K562 (cell line): Measurements from ENCODE around the gene HMGCL. TPM values are rescaled to one million over a fixed set of nuclear protein-coding genes. Genes with fewer than 3 reads are reported as not detected.

ENCODE experiments used
- ASH1L ChIP-seq: fragments of 450-650 bp; IDR thresholded peaks from 2 replicates; pipeline ENCODE4 v1.6.1; 2018; ENCODE audit warnings: borderline replicate concordance, mild to moderate bottlenecking, low read depth; ENCODE audit not compliant: partially characterized antibody
- CEBPB ChIP-seq: fragments of 450-650 bp; IDR thresholded peaks from 2 replicates; pipeline ENCODE4 v1.6.1; 2016; ENCODE audit warnings: missing genetic modification characterization, missing compliant biosample characterization
- DIDO1 ChIP-seq: fragments of 450-650 bp; IDR thresholded peaks from 2 replicates; pipeline ENCODE4 v1.6.1; 2016; ENCODE audit warnings: low read depth, missing biosample characterization, missing genetic modification characterization
- JUNB ChIP-seq: fragments of 450-650 bp; formaldehyde crosslinking; conservative IDR thresholded peaks from 2 replicates; pipeline ENCODE4 v1.4.0; 2020; ENCODE audit warnings: mild to moderate bottlenecking
- POLR2B ChIP-seq: fragments of 450-650 bp; IDR thresholded peaks from 2 replicates; pipeline ENCODE4 v1.6.1; 2018; ENCODE audit warnings: low read depth; ENCODE audit not compliant: partially characterized antibody
- PTBP1 ChIP-seq: fragments of 200-400 bp; formaldehyde crosslinking; IDR thresholded peaks from 2 replicates; pipeline ENCODE4 v1.6.1; 2017; ENCODE audit warnings: low read depth, low read length
- RBFOX2 ChIP-seq: fragments of 200-400 bp; formaldehyde crosslinking; IDR thresholded peaks from 2 replicates; pipeline ENCODE4 v1.6.1; 2017; ENCODE audit warnings: low read depth, mild to moderate bottlenecking, low read length, moderate library complexity
- SMAD4 ChIP-seq: fragments of 250-450 bp; sonication (Bioruptor Pico); conservative IDR thresholded peaks from 2 replicates; pipeline ENCODE4 v1.8.0; 2021; ENCODE audit warnings: inconsistent platforms, mild to moderate bottlenecking, moderate library complexity
- SPI1 ChIP-seq: IDR thresholded peaks from 2 replicates; pipeline ENCODE4 v1.6.1; 2011; ENCODE audit warnings: low read depth, low read length, control low read depth, borderline replicate concordance
- TEAD2 ChIP-seq: fragments of 450-650 bp; IDR thresholded peaks from 2 replicates; pipeline ENCODE4 v1.6.1; 2016; ENCODE audit warnings: missing genetic modification characterization, control low read depth, missing compliant biosample characterization
- ZNF197 ChIP-seq: fragments of 200-800 bp; sonication (Bioruptor generic); IDR thresholded peaks from 2 replicates; pipeline ENCODE4 v1.6.1; 2016; ENCODE audit warnings: low read depth, missing genetic modification characterization, missing compliant biosample characterization
- ZNF324 ChIP-seq: fragments of 250-450 bp; sonication (Bioruptor Pico); IDR thresholded peaks from 2 replicates; pipeline ENCODE4 v1.4.0; 2020; ENCODE audit warnings: mild to moderate bottlenecking
- polyA plus RNA-seq, 8 experiments: library from polyadenylated mRNA; depleted of rRNA in 4 of 8; stranded (reverse) in 5 of 8; unstranded in 3 of 8; fragments of >200 nt; fragmentation: Nextera tagmentation in 2 of 8; fragmentation: Illumina TruSeq in 1 of 8; extraction: Ambion mirVana in 2 of 8; extraction: Trizol in 1 of 8; gene quantifications; 2 replicates each; pipeline versions ENCODE4 v1.2.1 to v1.2.3, GENCODE V29; 2011 to 2014; ENCODE audit warnings: inconsistent platforms in 1 of 8, missing spikeins in 1 of 8
- total RNA-seq, 7 experiments: library from RNA; depleted of rRNA in 6 of 7; stranded (reverse); fragments of >200 nt in 6 of 7; fragmentation: Illumina TruSeq in 2 of 7; extraction: Trizol in 2 of 7; gene quantifications; 2 replicates each; pipeline versions ENCODE4 v1.2.1 to v1.2.3, GENCODE V29; 2011 to 2021; ENCODE audit warnings: low replicate concordance in 1 of 7
- TF ChIP-seq, protein P1 (sequence below): fragments of 250-450 bp; sonication (Bioruptor Pico); IDR thresholded peaks from 2 replicates; pipeline ENCODE4 v1.4.0; 2020; ENCODE audit warnings: mild to moderate bottlenecking, moderate library complexity
- TF ChIP-seq, protein P2 (sequence below): fragments of 250-450 bp; sonication (Bioruptor Pico); IDR thresholded peaks from 2 replicates; pipeline ENCODE4 v1.8.0; 2021; ENCODE audit warnings: mild to moderate bottlenecking, moderate library complexity
- TF ChIP-seq, protein P3 (sequence below): fragments of 250-450 bp; sonication (Bioruptor Pico); IDR thresholded peaks from 2 replicates; pipeline ENCODE4 v1.5.0; 2020; ENCODE audit warnings: mild to moderate bottlenecking, borderline replicate concordance
- TF ChIP-seq, protein P4 (sequence below): sonication (generic); formaldehyde crosslinking; IDR thresholded peaks from 2 replicates; pipeline ENCODE4 v1.8.1; 2022; ENCODE audit warnings: missing genetic modification reagents

The HMGCL gene
- total and polyA plus RNA-seq, 9 of the 15 experiments (the other 6 are each of a cell fraction or from before 2014, with no cell fraction given), result 18.0 to 82.2 (median 24.2) TPM

DNA sequence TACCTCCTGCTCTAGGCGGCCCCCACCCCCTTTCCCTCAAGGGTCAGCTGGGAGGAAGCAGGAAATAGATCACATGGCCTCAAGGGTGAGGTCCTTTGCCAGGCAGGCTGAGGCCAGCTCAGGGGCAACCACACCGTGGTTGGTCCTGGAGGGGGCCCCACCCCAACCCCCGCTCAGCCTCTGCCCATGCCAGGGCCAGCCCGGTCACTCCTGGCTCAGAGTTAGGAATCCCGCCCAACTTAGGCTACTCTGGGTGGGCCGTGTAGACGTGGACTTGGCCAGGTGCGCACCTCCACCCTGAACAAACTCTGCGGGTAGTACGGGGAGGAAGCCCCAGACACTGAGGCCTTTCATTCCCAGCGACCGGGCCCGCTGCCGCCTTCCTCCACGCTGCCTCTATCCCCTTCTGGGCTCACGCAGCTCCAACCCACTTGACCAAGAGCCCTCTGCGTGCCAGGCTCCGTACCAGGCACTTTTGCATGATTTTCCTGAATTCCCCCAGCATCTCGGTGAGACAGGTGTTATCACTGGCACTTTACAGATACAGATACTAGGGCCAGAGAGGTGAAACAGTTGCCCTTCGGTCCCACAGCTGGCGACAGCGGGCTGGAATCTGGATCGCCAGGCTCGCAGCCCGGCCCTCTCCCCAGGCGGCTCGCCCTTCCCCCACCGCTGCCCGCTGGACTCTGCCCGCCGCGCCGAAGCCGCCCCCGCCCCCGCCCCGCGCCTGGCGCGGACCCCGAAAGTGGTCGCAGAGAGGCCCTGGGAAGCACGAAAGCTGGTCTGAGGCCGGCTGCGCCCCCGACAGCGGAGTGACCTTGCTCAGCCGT, 25.4 kb downstream of the HMGCL start (continued):
- TF ChIP-seq, protein P1, sequence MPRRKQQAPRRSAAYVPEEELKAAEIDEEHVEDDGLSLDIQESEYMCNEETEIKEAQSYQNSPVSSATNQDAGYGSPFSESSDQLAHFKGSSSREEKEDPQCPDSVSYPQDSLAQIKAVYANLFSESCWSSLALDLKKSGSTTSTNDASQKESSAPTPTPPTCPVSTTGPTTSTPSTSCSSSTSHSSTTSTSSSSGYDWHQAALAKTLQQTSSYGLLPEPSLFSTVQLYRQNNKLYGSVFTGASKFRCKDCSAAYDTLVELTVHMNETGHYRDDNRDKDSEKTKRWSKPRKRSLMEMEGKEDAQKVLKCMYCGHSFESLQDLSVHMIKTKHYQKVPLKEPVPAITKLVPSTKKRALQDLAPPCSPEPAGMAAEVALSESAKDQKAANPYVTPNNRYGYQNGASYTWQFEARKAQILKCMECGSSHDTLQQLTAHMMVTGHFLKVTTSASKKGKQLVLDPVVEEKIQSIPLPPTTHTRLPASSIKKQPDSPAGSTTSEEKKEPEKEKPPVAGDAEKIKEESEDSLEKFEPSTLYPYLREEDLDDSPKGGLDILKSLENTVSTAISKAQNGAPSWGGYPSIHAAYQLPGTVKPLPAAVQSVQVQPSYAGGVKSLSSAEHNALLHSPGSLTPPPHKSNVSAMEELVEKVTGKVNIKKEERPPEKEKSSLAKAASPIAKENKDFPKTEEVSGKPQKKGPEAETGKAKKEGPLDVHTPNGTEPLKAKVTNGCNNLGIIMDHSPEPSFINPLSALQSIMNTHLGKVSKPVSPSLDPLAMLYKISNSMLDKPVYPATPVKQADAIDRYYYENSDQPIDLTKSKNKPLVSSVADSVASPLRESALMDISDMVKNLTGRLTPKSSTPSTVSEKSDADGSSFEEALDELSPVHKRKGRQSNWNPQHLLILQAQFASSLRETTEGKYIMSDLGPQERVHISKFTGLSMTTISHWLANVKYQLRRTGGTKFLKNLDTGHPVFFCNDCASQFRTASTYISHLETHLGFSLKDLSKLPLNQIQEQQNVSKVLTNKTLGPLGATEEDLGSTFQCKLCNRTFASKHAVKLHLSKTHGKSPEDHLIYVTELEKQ (CRISPR knock-in tag), result no peak
- TF ChIP-seq ZNF324 (CRISPR knock-in tag) (no peak), DIDO1 (no peak), RBFOX2 (peak; percentile 66), JUNB (no peak), CEBPB (no peak), ZNF197 (CRISPR knock-in tag) (no peak), PTBP1 (no peak), ASH1L (no peak), POLR2B (peak; percentile 64), SMAD4 (CRISPR knock-in tag) (peak; percentile 67), TEAD2 (tag) (no peak), SPI1 (no peak)
- TF ChIP-seq, protein P2, sequence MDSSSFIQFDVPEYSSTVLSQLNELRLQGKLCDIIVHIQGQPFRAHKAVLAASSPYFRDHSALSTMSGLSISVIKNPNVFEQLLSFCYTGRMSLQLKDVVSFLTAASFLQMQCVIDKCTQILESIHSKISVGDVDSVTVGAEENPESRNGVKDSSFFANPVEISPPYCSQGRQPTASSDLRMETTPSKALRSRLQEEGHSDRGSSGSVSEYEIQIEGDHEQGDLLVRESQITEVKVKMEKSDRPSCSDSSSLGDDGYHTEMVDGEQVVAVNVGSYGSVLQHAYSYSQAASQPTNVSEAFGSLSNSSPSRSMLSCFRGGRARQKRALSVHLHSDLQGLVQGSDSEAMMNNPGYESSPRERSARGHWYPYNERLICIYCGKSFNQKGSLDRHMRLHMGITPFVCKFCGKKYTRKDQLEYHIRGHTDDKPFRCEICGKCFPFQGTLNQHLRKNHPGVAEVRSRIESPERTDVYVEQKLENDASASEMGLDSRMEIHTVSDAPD (CRISPR knock-in tag), result no peak
- TF ChIP-seq, protein P3, sequence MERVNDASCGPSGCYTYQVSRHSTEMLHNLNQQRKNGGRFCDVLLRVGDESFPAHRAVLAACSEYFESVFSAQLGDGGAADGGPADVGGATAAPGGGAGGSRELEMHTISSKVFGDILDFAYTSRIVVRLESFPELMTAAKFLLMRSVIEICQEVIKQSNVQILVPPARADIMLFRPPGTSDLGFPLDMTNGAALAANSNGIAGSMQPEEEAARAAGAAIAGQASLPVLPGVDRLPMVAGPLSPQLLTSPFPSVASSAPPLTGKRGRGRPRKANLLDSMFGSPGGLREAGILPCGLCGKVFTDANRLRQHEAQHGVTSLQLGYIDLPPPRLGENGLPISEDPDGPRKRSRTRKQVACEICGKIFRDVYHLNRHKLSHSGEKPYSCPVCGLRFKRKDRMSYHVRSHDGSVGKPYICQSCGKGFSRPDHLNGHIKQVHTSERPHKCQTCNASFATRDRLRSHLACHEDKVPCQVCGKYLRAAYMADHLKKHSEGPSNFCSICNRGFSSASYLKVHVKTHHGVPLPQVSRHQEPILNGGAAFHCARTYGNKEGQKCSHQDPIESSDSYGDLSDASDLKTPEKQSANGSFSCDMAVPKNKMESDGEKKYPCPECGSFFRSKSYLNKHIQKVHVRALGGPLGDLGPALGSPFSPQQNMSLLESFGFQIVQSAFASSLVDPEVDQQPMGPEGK (CRISPR knock-in tag), result no peak
- TF ChIP-seq, protein P4, sequence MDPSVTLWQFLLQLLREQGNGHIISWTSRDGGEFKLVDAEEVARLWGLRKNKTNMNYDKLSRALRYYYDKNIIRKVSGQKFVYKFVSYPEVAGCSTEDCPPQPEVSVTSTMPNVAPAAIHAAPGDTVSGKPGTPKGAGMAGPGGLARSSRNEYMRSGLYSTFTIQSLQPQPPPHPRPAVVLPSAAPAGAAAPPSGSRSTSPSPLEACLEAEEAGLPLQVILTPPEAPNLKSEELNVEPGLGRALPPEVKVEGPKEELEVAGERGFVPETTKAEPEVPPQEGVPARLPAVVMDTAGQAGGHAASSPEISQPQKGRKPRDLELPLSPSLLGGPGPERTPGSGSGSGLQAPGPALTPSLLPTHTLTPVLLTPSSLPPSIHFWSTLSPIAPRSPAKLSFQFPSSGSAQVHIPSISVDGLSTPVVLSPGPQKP (CRISPR knock-in tag), result no peak
